SJCRH30 (cell line): Measurements from ENCODE around the gene OR2T11. TPM values are rescaled to one million over a fixed set of nuclear protein-coding genes. Genes with fewer than 3 reads are reported as not detected.
"Not testable (repeated sequence)": the region's sequence is repeated elsewhere in the genome, so short reads cannot be mapped to it uniquely, and the experiment has no call there.

ENCODE experiments used
- DNase-seq, 2 experiments: peaks; one replicate each; pipeline ENCODE4 v3.0.0-alpha.2; 2015 to 2020
- H3K27ac ChIP-seq: fragments of 250-450 bp; sonication (Bioruptor Pico); 2 replicates; pipeline ENCODE4 v1.5.1; 2020; ENCODE audit warnings: mild to moderate bottlenecking, moderate library complexity
- H3K27me3 ChIP-seq: fragments of 250-450 bp; sonication (Bioruptor Pico); 2 replicates; pipeline ENCODE4 v1.5.1; 2020; ENCODE audit warnings: mild to moderate bottlenecking, moderate library complexity
- H3K36me3 ChIP-seq: fragments of 250-450 bp; sonication (Bioruptor Pico); 2 replicates; pipeline ENCODE4 v1.5.1; 2020; ENCODE audit warnings: mild to moderate bottlenecking, moderate library complexity
- H3K4me1 ChIP-seq: fragments of 250-450 bp; sonication (Bioruptor Pico); 2 replicates; pipeline ENCODE4 v1.5.1; 2020; ENCODE audit warnings: mild to moderate bottlenecking, moderate library complexity
- H3K4me3 ChIP-seq: fragments of 250-450 bp; sonication (Bioruptor Pico); 2 replicates; pipeline ENCODE4 v1.5.1; 2020; ENCODE audit warnings: mild to moderate bottlenecking, moderate library complexity
- H3K9me3 ChIP-seq: fragments of 250-450 bp; sonication (Bioruptor Pico); replicated peaks from 2 replicates; pipeline ENCODE4 v1.5.1; 2020; ENCODE audit warnings: mild to moderate bottlenecking, moderate library complexity
- total RNA-seq: library from RNA; depleted of rRNA; stranded (reverse); fragments of >200 nt; shearing (Covaris generic); gene quantifications from 2 replicates; pipeline ENCODE4 v1.2.3, GENCODE V29; 2014; rRNA removed

OR2T11 gene
- total RNA-seq, 1 experiment from 2014 or later = not detected

GRCh38 chr1:248592655-248593054, 42.2 kb downstream of the OR2T11 start:
- no peak overlapping the region for H3K27ac ChIP-seq
- DNase-seq = no peak
- H3K9me3 ChIP-seq = no peaks in the 10 kb centered on the region
- no peaks in the 10 kb centered on the region for H3K27me3 ChIP-seq
- no peaks in the 10 kb centered on the region for H3K36me3 ChIP-seq
- H3K4me1 ChIP-seq = no peaks in the 10 kb centered on the region
- H3K4me3 ChIP-seq = no peak overlapping the region

- no peak overlapping the region for H3K27ac ChIP-seq
These were observed 44.8 kb downstream of the OR2T11 start for GRCh38 chr1:248590055-248590454.

GRCh38 chr1:248589334-248589733, 45.6 kb downstream of the OR2T11 start:
- Histone ChIP-seq H3K4me3 (no peak overlapping the region), H3K4me1 (no peaks in the 10 kb centered on the region), H3K9me3 (no peaks in the 10 kb centered on the region), H3K27me3 (no peaks in the 10 kb centered on the region), H3K36me3 (no peaks in the 10 kb centered on the region), H3K27ac (no peak overlapping the region)
- DNase-seq = no peak

More at GRCh38 chr1:248590055-248590454, 44.8 kb downstream of the OR2T11 start:
- no peak overlapping the region for H3K4me3 ChIP-seq
- no peaks in the 10 kb centered on the region for H3K9me3 ChIP-seq
- H3K36me3 ChIP-seq = no peaks in the 10 kb centered on the region
- DNase-seq = no peak
- H3K27me3 ChIP-seq = no peaks in the 10 kb centered on the region
- H3K4me1 ChIP-seq = no peaks in the 10 kb centered on the region

GRCh38 chr1:248585266-248585665, 49.6 kb downstream of the OR2T11 start:
- H3K36me3 ChIP-seq = no peaks in the 10 kb centered on the region
- no peak overlapping the region for H3K4me3 ChIP-seq
- H3K27me3 ChIP-seq = no peaks in the 10 kb centered on the region
- no peaks in the 10 kb centered on the region for H3K9me3 ChIP-seq
- no peak for DNase-seq
- H3K4me1 ChIP-seq = no peaks in the 10 kb centered on the region
- no peak overlapping the region for H3K27ac ChIP-seq

GRCh38 chr1:248576260-248576980, 58.5 kb downstream of the OR2T11 start:
- H3K27ac ChIP-seq = no peak overlapping the region
- no peaks in the 10 kb centered on the region for H3K27me3 ChIP-seq
- no peaks in the 10 kb centered on the region for H3K9me3 ChIP-seq
- no peak overlapping the region for H3K4me3 ChIP-seq
- no peaks in the 10 kb centered on the region for H3K36me3 ChIP-seq
- no peak for DNase-seq
- H3K4me1 ChIP-seq = no peaks in the 10 kb centered on the region

GRCh38 chr1:248574657-248575056, 60.2 kb downstream of the OR2T11 start, which contains the start of gene OR2T34:
OR2T34 (minus strand) TSS chr1:248574757; CDS start chr1:248574757, 0 bp downstream.
- not testable (repeated sequence) for DNase-seq, H3K36me3 ChIP-seq, H3K9me3 ChIP-seq, H3K27ac ChIP-seq, H3K4me1 ChIP-seq, H3K27me3 ChIP-seq, H3K4me3 ChIP-seq

GRCh38 chr1:248573856-248574255, 61.0 kb downstream of the OR2T11 start:
- H3K27me3 ChIP-seq, H3K4me3 ChIP-seq, H3K27ac ChIP-seq, H3K9me3 ChIP-seq, H3K36me3 ChIP-seq, DNase-seq, H3K4me1 ChIP-seq: not testable (repeated sequence)

Other genes with a start within 250 kb of the OR2T11 start
- gene OR2T1, start 232.0 kb downstream of the OR2T11 start, total RNA-seq = not detected in 2 replicates
- not detected in 2 replicates for gene OR2T2, start 189.5 kb downstream of the OR2T11 start, total RNA-seq
- not detected in 2 replicates for gene OR2T3, start 161.7 kb downstream of the OR2T11 start, total RNA-seq
- not detected in 2 replicates for gene OR2T5, start 146.5 kb downstream of the OR2T11 start, total RNA-seq
- gene OR2G6, start 127.0 kb downstream of the OR2T11 start, total RNA-seq = not detected in 2 replicates
- not detected in 2 replicates for gene OR2T29, start 72.3 kb downstream of the OR2T11 start, total RNA-seq
- not detected in 2 replicates for gene OR2T34, start 60.3 kb downstream of the OR2T11 start, total RNA-seq
- gene OR2T10, start 37.4 kb downstream of the OR2T11 start, total RNA-seq = not detected in 2 replicates
- not detected in 2 replicates for gene OR2T35, start 10.2 kb upstream of the OR2T11 start, total RNA-seq
- not detected in 2 replicates for gene OR2T27, start 20.4 kb upstream of the OR2T11 start, total RNA-seq
- gene OR14I1, start 67.7 kb upstream of the OR2T11 start, total RNA-seq = not detected in 2 replicates
- gene LYPD8, start 120.7 kb upstream of the OR2T11 start, total RNA-seq = 0.91 and 1.6 TPM in 2 replicates
- 14.2 and 15.8 TPM in 2 replicates for gene SH3BP5L, start 190.8 kb upstream of the OR2T11 start, total RNA-seq
- gene ZNF672, start 203.1 kb upstream of the OR2T11 start, total RNA-seq = 15.9 and 17.0 TPM in 2 replicates
- gene ZNF692, start 224.0 kb upstream of the OR2T11 start, total RNA-seq = 17.2 and 26.4 TPM in 2 replicates